Smooth muscle cell (in vitro differentiated cells): ENCODE results near the gene HEPACAM2. TPM values are rescaled to one million over a fixed set of nuclear protein-coding genes. Genes with fewer than 3 reads are reported as not detected.

Experiments used
- DNase-seq: peaks from one replicate; lab custom pipeline; 2025; ENCODE audit not compliant: unreplicated experiment; lab: John Stamatoyannopoulos, UW
- H2AFZ ChIP-seq: fragments of 200-600 bp; sonication (generic); 2 replicates; pipeline ENCODE4 v1.6.0; 2016; ENCODE audit warnings: antibody characterized with exemption, low read depth, mild to moderate bottlenecking
- H3F3A ChIP-seq: fragments of 200-600 bp; sonication (generic); 2 replicates; pipeline ENCODE4 v1.6.0; 2017; ENCODE audit warnings: antibody characterized with exemption, low read depth
- H3K27ac ChIP-seq: fragments of 200-600 bp; sonication (generic); 2 replicates; pipeline ENCODE4 v1.5.1; 2016; ENCODE audit warnings: low read depth, mild to moderate bottlenecking
- H3K27me3 ChIP-seq: fragments of 200-600 bp; sonication (generic); 2 replicates; pipeline ENCODE4 v1.6.1; 2016; ENCODE audit warnings: low read depth, mild to moderate bottlenecking
- H3K36me3 ChIP-seq: fragments of 200-600 bp; sonication (generic); 2 replicates; pipeline ENCODE4 v1.5.1; 2016; ENCODE audit warnings: low read depth
- H3K4me1 ChIP-seq: fragments of 200-600 bp; sonication (generic); 2 replicates; pipeline ENCODE4 v1.5.1; 2016; ENCODE audit warnings: low read depth
- H3K4me2 ChIP-seq: fragments of 200-600 bp; sonication (generic); 2 replicates; pipeline ENCODE4 v1.6.0; 2016; ENCODE audit warnings: mild to moderate bottlenecking
- H3K4me3 ChIP-seq: fragments of 200-600 bp; sonication (generic); 2 replicates; pipeline ENCODE4 v1.5.1; 2016; ENCODE audit warnings: mild to moderate bottlenecking
- H3K79me2 ChIP-seq: fragments of 200-600 bp; sonication (generic); 2 replicates; pipeline ENCODE4 v1.6.0; 2016; ENCODE audit warnings: low read depth, mild to moderate bottlenecking
- H3K9ac ChIP-seq: fragments of 200-600 bp; sonication (generic); 2 replicates; pipeline ENCODE4 v1.6.0; 2016; ENCODE audit warnings: low read depth
- H3K9me3 ChIP-seq: fragments of 200-600 bp; sonication (generic); replicated peaks from 2 replicates; pipeline ENCODE4 v1.5.1; 2016; ENCODE audit warnings: low read depth
- H4K20me1 ChIP-seq: fragments of 200-600 bp; sonication (generic); 2 replicates; pipeline ENCODE4 v1.6.0; 2016; ENCODE audit warnings: low read depth
- WGBS: methylation state at CpG from one replicate; pipeline ENCODE4 v1.1.7; 2016; ENCODE audit warnings: low lambda C conversion rate; 5-methylcytosine and 5-hydroxymethylcytosine counted together
- polyA plus RNA-seq: library from polyadenylated mRNA; unstranded; fragments of >200 nt; fragmentation: Nextera tagmentation; extraction: Ambion mirVana; gene quantifications from 2 replicates; pipeline ENCODE4 v1.2.1, GENCODE V29; 2016
- total RNA-seq: library from RNA; depleted of rRNA; stranded (reverse); fragments of >200 nt; gene quantifications from 2 replicates; pipeline ENCODE4 v1.2.3, GENCODE V29; 2014
- TF ChIP-seq, protein P1 (sequence below): fragments of 200-600 bp; sonication (generic); IDR thresholded peaks from 2 replicates; pipeline ENCODE4 v1.5.1; 2017; ENCODE audit warnings: borderline replicate concordance, mild to moderate bottlenecking, antibody characterized with exemption; ENCODE audit not compliant: insufficient read depth, poor library complexity, severe bottlenecking

Gene HEPACAM2
- total and polyA plus RNA-seq, 2 experiments from 2014 or later = not detected

GRCh38 chr7:93205046-93205445 is 21.2 kb downstream of the HEPACAM2 start:
- Histone ChIP-seq H2AFZ (no peak overlapping the region), H3K9me3 (no peaks in the 10 kb centered on the region), H3K36me3 (no peaks in the 10 kb centered on the region), H3K4me2 (no peak overlapping the region), H3K79me2 (no peaks in the 10 kb centered on the region), H3K4me3 (no peak overlapping the region), H3K27me3 (peaks cover 37% of the 10 kb centered on the region), H3K9ac (no peak overlapping the region), H4K20me1 (no peaks in the 10 kb centered on the region), H3K27ac (no peak overlapping the region), H3K4me1 (no peaks in the 10 kb centered on the region), H3F3A (no peaks in the 10 kb centered on the region)
- TF ChIP-seq, protein P1, sequence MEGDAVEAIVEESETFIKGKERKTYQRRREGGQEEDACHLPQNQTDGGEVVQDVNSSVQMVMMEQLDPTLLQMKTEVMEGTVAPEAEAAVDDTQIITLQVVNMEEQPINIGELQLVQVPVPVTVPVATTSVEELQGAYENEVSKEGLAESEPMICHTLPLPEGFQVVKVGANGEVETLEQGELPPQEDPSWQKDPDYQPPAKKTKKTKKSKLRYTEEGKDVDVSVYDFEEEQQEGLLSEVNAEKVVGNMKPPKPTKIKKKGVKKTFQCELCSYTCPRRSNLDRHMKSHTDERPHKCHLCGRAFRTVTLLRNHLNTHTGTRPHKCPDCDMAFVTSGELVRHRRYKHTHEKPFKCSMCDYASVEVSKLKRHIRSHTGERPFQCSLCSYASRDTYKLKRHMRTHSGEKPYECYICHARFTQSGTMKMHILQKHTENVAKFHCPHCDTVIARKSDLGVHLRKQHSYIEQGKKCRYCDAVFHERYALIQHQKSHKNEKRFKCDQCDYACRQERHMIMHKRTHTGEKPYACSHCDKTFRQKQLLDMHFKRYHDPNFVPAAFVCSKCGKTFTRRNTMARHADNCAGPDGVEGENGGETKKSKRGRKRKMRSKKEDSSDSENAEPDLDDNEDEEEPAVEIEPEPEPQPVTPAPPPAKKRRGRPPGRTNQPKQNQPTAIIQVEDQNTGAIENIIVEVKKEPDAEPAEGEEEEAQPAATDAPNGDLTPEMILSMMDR = no peak
- WGBS = 50% methylated on average over 2 of the region's 2 CpGs
- DNase-seq = no peak

DNA sequence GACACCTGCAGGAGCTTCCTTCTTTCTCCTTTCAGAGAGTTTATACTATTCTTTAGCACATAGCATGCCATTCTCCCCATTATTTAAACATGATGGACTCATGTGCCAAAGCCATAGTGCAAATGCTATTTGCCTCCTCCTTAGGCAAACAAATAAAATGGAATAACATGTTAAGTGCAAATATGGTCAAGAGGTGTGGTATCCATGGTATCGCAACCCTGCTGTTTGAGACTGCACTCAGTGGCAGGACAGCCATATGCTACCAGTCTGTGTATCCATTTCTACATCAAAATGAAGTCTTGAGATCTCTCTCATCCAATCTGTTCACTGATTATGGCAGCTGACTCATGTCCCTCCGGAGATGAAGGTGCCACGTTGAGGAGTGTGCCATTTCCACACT is 22.8 kb downstream of the HEPACAM2 start:
- H3K4me3 ChIP-seq = no peak overlapping the region
- no peaks in the 10 kb centered on the region for H3F3A ChIP-seq
- H2AFZ ChIP-seq = no peak overlapping the region
- H3K9me3 ChIP-seq = no peaks in the 10 kb centered on the region
- H4K20me1 ChIP-seq = no peaks in the 10 kb centered on the region
- H3K9ac ChIP-seq = no peak overlapping the region
- H3K36me3 ChIP-seq = no peaks in the 10 kb centered on the region
- no peak overlapping the region for H3K27ac ChIP-seq
- no peak overlapping the region for H3K4me2 ChIP-seq
- TF ChIP-seq, protein P1 = no peak
- WGBS = 80% methylated on average over 3 of the region's 3 CpGs
- no peak for DNase-seq
- no peaks in the 10 kb centered on the region for H3K79me2 ChIP-seq
- H3K27me3 ChIP-seq = peaks cover 36% of the 10 kb centered on the region
- no peaks in the 10 kb centered on the region for H3K4me1 ChIP-seq

GRCh38 chr7:93202594-93203250 is 23.5 kb downstream of the HEPACAM2 start:
- H3K27me3 ChIP-seq = peaks cover 33% of the 10 kb centered on the region
- H2AFZ ChIP-seq = no peak overlapping the region
- no peak for DNase-seq
- WGBS = 65% methylated on average over 5 of the region's 5 CpGs
- no peak overlapping the region for H3K27ac ChIP-seq
- H3F3A ChIP-seq = no peaks in the 10 kb centered on the region
- H3K4me2 ChIP-seq = no peak overlapping the region
- H3K9me3 ChIP-seq = no peaks in the 10 kb centered on the region
- H3K36me3 ChIP-seq = no peaks in the 10 kb centered on the region
- H3K9ac ChIP-seq = no peak overlapping the region
- H4K20me1 ChIP-seq = no peaks in the 10 kb centered on the region
- TF ChIP-seq, protein P1 = no peak
- H3K79me2 ChIP-seq = no peaks in the 10 kb centered on the region
- no peak overlapping the region for H3K4me3 ChIP-seq
- H3K4me1 ChIP-seq = no peaks in the 10 kb centered on the region

GRCh38 chr7:93198472-93198871 is 27.8 kb downstream of the HEPACAM2 start:
- Histone ChIP-seq H3K4me2 (no peak overlapping the region), H3K9me3 (no peaks in the 10 kb centered on the region), H3K9ac (no peak overlapping the region), H3K79me2 (no peaks in the 10 kb centered on the region), H3K27me3 (peaks cover 30% of the 10 kb centered on the region), H3K27ac (no peak overlapping the region), H3K4me3 (no peak overlapping the region), H3K4me1 (no peaks in the 10 kb centered on the region), H4K20me1 (no peaks in the 10 kb centered on the region), H3K36me3 (no peaks in the 10 kb centered on the region), H3F3A (no peaks in the 10 kb centered on the region), H2AFZ (no peak overlapping the region)
- no peak for DNase-seq
- TF ChIP-seq, protein P1 = no peak
